HG03095 (cell line): ENCODE results near the gene FOXP2.
"Not testable (repeated sequence)": the region's sequence is repeated elsewhere in the genome, so short reads cannot be mapped to it uniquely, and the experiment has no call there.

Source experiments
- ATAC-seq: cut with Tn5 transposase; IDR thresholded peaks from one replicate; pipeline ENCODE4 v1.9.1; 2021; ENCODE audit warnings: moderate library complexity; ENCODE audit not compliant: unreplicated experiment

Gene FOXP2

DNA sequence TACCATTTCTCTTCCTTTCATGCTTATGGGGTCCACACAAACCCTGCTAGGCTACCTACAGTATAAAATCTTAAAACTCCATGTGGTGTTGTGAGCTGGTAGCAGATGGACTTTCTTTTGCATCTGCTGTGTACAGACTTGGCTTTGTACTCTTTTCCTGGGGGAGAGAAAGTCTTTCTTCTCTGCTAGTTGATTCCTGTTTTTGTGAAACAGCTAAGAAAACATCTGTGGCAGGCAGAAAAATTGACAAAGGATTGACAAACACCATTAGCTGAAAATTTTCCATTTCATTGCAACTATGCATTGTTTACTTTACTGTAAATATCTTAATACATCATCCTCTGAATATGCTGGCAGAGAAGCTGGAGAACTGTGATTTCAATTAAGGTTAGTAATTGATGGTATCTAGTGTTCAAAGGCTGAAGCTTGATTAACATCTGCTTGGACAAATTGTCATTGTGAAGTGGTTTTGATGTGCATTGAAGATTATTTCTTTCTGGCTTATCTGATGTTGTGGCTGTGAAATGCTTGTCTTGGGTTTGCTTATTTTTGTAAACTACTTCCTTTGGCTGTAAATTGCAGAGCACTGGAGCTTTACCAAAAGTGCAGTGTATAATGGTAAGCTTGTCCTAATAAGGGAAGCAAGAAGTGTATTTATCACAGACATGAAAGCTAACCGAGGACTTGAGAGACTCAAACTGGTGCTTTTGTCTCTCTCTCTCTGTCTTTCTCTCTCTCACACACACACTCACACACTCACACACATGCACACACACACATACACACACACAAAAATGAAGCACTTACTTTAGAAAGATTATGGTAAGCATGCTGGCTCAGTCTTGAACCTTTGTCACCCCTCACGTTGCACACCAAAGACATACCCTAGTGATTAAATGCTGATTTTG is at the start of gene FOXP2:
TSS of gene FOXP2 (plus strand) at position 660 of the 908 bp plus-strand sequence. CDS start 11,697 bp downstream, outside the sequence.
- no peak for ATAC-seq

DNA sequence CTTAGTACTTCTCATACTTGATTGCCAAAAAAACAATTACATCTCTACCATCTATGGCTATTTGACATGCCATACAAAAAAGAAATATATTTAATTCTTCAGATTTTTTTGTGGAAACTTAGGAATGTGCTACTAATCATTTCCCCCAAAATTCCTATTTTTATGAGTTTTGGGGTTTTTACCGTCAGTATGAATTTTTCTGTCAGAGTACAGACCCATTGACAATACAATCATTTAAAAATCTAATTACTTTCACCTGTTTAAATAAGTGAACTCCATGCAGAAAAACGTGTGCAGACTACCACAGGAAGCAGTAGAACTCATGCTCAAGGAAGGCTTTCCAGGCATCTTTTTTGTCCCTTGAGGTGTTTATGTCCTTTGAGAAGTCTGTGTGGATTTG is 48.8 kb upstream of the FOXP2 start:
- no peak for ATAC-seq

DNA sequence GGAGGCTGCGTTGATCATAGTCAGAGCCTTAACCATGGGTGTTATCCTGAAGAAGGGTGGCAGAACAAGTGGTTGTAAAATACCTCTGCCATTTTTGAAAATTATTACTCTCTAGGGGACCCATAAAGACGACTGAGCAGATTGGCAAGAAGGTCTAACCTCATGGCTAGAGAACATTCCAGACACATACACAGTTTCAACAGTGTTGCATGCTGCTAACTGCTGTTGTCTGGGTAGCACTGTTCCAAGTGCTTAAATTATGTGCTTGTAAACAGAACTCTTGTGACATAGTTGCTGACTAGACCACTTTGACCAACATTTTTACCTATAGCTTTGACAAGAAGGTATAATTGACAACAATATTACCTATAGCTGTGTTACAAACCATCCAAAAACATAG is 46.1 kb upstream of the FOXP2 start:
- no peak for ATAC-seq

DNA sequence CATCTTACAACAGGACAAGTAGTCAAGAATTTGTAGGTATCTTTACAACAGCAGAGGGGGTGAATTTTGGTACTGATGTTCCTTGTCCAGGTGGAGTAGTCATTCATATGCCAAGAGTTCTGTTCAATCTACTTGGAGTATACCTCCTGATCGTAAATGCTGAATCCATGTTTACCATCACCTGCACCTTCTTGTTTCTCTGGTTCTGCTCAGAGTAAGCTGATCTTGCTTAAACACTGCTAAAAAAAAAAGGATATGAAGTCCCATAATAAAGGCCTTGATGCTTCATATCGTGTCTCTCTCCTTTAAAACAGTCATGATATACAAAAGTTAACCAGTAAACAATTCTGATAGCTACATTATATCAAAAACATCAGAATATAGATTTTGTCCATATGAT is 45.3 kb upstream of the FOXP2 start:
- no peak for ATAC-seq

GRCh38 chr7:114372619-114373018 is 42.0 kb upstream of the FOXP2 start:
- ATAC-seq, result no peak

DNA sequence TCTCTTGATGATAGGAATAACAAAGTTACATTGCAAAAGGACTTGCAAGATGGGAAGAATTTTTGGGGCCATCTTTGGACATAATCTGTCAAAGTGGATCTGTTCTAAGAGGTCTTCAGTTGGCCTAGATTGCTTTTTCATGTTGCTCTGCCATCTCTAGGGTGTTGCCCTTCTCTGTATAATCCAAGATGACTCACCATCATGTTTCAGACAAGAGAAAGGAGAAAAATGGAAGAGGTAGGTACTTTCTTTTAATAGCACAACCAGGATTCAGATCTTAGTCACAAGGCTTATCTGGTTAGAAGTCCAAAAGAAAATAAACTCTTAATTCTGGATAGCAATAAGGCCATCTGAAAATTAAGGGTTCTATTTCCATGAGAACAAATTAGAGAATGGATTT is 38.7 kb upstream of the FOXP2 start:
- no peak for ATAC-seq

DNA sequence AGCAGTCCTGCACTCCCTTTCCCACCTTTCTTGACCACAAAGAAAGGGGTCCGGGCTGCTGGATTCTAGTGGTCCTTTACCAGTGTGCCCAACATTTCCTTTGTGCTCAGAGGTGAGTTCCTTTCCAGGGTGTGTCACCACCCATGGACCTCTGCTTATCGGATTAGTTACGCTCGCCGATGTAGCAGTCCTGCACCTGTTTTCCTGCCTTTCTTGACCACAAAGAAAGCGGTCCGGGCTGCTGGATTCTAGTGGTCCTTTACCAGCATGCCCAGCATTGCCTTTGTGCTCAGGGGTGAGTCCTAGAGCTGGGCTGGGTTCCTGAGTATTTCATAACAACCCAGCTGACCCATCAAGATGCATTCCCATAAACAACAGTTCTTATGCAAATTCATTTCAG is 30.7 kb upstream of the FOXP2 start:
- not testable (repeated sequence) for ATAC-seq

DNA sequence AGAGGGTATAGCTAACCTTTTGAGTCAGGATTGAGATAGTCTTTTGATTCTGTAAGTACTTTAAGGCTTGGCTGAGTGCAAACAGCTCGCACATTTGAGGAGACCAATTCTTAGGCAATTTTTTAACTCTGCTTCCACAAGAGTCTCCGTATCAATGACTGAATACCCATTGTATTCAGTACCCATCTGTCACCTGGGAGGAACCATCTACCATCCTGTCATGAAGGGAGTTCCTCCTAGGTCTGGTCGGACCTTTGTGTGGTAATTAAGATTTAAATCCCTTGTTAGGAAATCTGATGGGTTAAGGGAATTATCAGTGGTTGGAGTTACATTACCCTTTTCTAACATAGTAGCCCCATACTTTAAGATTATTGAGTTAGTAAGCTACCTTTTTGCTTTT is 30.3 kb upstream of the FOXP2 start:
- not testable (repeated sequence) for ATAC-seq

- ATAC-seq, result no peak
Measured at GRCh38 chr7:114388021-114388420, 26.6 kb upstream of the FOXP2 start.

DNA sequence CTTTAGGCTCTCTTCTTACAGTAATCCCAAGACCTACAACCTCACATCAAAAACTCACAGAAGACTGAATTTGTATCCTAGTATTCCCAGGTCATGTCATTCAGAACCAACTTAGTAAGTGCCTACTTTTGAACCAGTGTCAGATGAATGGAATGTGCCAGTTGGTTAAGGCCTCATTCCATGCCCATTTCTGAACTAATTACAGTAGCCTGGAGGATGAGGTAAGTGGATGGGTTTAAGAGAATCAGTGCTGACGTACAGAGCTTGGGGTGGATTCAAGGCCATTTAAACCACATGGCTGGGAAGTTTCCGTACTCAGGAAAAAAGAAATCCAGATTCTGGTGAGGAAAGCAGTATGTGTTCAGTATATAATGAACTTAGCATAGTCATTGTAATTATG is 21.9 kb upstream of the FOXP2 start:
- no peak for ATAC-seq

DNA sequence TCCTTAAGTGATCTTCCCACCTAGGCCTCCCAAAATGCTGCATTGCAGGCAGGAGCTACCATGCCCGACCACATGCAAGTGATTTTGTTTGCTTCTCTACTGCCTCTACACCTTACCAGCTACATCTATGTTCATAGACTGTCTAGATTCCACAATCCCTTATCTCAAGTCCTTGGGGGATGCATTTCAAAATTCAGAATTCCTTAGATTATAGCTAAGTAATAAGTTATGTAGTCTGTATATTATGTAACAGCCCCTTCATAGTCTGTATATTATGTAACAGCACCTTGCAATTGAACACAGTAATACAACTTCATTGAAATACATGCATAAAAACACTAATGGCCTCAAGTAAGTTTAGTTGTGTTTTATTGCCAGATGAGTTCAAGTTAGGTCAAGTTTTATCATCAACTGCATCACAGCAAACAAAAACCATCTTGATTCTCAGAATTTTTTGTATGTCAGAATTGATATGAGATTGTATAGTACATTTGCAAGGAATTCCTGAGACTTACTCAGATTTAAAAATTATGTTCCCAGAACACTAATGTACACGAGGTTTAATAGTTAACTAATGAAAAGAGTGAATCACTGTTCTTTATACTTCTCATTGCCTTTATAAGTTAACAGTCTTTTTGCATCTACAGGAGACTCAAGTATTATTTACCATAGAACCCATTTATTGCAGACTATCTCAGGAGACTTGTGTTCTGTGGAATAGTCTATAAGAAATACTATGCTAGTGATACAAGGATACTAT is 11.6 kb upstream of the FOXP2 start:
- no peak for ATAC-seq

- no peak for ATAC-seq
Measured at GRCh38 chr7:114405427-114405826, 9.2 kb upstream of the FOXP2 start.

DNA sequence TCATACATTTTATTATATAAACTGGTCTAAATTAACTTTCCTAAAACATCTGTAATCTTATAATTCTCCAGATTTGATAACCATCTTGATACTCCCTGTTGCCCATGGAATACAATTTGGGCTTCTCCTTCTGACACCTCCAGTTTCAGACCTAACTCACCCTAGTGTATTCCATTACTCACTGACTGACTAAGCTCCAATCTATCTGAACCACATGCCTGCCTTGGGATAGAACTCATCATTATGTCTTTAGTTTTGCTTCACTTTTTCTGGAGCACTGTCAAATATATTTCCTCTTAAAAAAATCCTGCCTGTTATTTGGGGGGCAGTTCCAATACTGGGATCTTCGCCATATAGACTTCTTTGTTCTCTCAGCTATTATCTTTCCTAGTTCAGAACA is 4.9 kb upstream of the FOXP2 start:
- no peak for ATAC-seq

GRCh38 chr7:114412548-114412947 is 2.1 kb upstream of the FOXP2 start:
- ATAC-seq, result no peak

DNA sequence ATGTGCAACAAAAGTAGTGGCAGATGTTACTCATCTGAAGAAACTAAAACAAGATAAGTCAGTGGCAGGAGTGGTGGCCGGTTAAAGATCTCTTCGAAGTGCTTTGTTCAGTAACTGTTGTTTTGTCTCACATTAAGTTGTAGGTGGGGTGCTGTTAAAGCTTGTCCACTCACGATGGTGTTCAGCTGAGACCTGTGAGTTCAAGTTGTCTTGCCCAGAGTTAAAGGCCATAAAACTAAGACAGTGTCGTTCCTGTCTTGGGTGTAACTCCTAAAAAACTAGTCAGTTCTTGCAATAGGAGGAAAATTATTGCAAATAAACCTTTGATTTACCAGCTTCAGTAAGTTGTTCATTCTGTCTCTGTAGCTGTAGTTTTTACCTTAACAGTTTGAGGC is 857 bp upstream of the FOXP2 start:
- no peak for ATAC-seq

GRCh38 chr7:114415064-114415989 is 712 bp downstream of the FOXP2 start:
- no peak for ATAC-seq

DNA sequence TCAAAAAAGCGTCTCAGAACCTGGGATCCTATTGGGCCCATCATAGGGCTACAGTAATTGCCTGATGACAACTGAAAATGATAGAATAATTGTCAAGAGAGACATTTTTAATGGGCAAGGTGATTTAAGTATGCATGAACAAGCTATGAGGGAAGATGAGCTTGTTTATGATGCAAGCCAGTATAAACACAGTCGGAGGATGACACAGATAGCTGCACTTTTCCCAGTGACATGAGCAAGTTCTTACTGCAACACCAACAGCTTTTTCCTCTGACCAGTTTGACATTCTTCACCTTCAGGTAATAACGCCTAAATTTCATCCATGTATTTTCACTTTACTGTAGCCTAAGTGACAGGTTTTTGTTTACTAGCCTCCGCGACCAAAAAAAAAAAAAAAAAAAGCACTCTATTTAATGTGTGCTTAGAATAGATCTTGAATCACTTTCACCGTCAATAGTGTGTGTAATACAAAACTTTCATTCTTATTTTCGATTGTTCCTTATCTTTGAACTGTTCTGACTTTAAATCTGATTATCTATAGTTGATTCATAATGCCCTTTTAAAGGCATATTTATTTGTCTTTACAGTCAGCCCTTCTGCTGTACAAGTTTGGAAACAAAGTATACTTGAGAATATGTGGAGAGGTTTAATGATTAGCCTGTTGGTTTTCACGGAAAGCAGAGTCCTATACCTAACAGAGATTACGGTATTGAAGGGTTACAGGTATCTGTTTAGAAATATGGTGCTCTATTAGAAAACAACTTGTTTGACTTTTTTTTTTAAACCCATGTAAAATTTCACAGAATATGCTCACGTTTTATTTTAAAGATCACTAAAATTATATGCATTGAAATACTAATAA is 1.7 kb downstream of the FOXP2 start:
- ATAC-seq, result no peak

DNA sequence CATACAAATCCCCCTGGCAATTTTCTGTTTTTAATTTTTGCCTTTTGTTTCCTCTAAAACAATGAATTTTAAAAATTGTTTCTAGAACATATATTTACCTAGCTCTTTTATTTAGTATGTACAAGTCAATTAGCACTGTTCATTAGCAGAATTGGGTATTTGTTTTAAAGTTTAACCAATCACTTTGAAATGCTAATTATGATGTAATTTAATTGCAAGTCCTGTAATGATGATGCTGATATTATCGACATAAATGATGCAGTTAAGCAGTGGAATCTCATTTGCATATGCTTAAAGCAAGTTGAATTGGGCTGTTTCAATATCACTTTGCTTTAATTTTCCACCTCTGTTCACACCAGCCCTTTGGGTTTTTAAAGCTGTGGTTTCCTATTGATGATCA is 2.7 kb downstream of the FOXP2 start:
- no peak for ATAC-seq

GRCh38 chr7:114418117-114418516 is 3.5 kb downstream of the FOXP2 start:
- ATAC-seq, result no peak
